Esophagus (tissue), 2 donors: ENCODE measurements around the gene AKNAD1. TPM values are rescaled to one million over a fixed set of nuclear protein-coding genes. Genes with fewer than 3 reads are reported as not detected.
A peak's percentile ranks its signal among the peaks of the same experiment; 100 is the strongest.
"Not testable (repeated sequence)": the region's sequence is repeated elsewhere in the genome, so short reads cannot be mapped to it uniquely, and the experiment has no call there.

ENCODE experiments used
- H3K27ac ChIP-seq, 2 donors: one replicate each; pipeline ENCODE4 v1.5.1; 2013; ENCODE audit warnings: low read depth in 2 of 2, mild to moderate bottlenecking in 2 of 2, inconsistent platforms in 1 of 2, low read length in 1 of 2, moderate library complexity in 1 of 2
- H3K27me3 ChIP-seq, 2 donors: one replicate each; pipeline ENCODE4 v1.6.1; 2013; ENCODE audit warnings: low read length in 2 of 2, control low read depth in 1 of 2, mild to moderate bottlenecking in 1 of 2; ENCODE audit not compliant: insufficient read depth in 2 of 2, control insufficient read depth in 1 of 2
- H3K36me3 ChIP-seq, 2 donors: one replicate each; pipeline ENCODE4 v1.6.1; 2013; ENCODE audit warnings: low read length in 1 of 2; ENCODE audit not compliant: control insufficient read depth in 2 of 2, insufficient read depth in 2 of 2
- H3K4me1 ChIP-seq, 2 donors: one replicate each; pipeline ENCODE4 v1.6.1; 2013; ENCODE audit warnings: low read length in 1 of 2; ENCODE audit not compliant: control insufficient read depth in 2 of 2, insufficient read depth in 2 of 2
- H3K4me3 ChIP-seq, 2 donors: one replicate each; pipeline ENCODE4 v1.5.1; 2013; ENCODE audit warnings: low read length in 2 of 2, mild to moderate bottlenecking in 2 of 2, low read depth in 1 of 2, moderate library complexity in 1 of 2
- H3K9me3 ChIP-seq, 2 donors: one replicate each; pipeline ENCODE4 v1.6.1; 2013; ENCODE audit warnings: mild to moderate bottlenecking in 2 of 2, low read depth in 1 of 2, low read length in 1 of 2, moderate library complexity in 1 of 2; ENCODE audit not compliant: control insufficient read depth in 2 of 2, insufficient read depth in 1 of 2
- WGBS, 2 donors: extraction: QIAGEN DNeasy Blood & Tissue Kit; methylation state at CpG; one replicate each; pipeline ENCODE4 v1.1.7; 2013; 5-methylcytosine and 5-hydroxymethylcytosine counted together
- polyA plus RNA-seq, 2 donors: library from polyadenylated mRNA; stranded (reverse); fragments of 200-250 nt; gene quantifications; one replicate each; pipeline ENCODE4 v1.2.3, GENCODE V29; 2013
- donor health status: healthy with polysubstance abuse.
- donor health status: Bipolar disorder and iron deficiency.

AKNAD1 gene
- 1 to 10 TPM in 1 of 2 donors, under 1 TPM in 1; 0.98 to 3.3 TPM for polyA plus RNA-seq

- Histone ChIP-seq H3K9me3 (no peaks in the 10 kb centered on the region), H3K4me3 (no peak within 1 kb of the TSS)
- 80 to 94% methylated on average over 1 of the region's 1 CpG for WGBS, 2 donors
Observed at GRCh38 chr1:108856994-108857393, at the start of gene AKNAD1. TSS of gene AKNAD1 (minus strand) at chr1:108857094. CDS start at chr1:108852664, 4,430 bp downstream.

GRCh38 chr1:108901106-108901505 lies 44.2 kb upstream of the AKNAD1 start:
- Histone ChIP-seq H3K4me3 (no peak overlapping the region), H3K27ac (no peak overlapping the region), H3K27me3 (no peaks in the 10 kb centered on the region), H3K36me3 (no peaks in the 10 kb centered on the region), H3K9me3 (no peaks in the 10 kb centered on the region), H3K4me1 (no peaks in the 10 kb centered on the region)
- WGBS, 2 donors, result 86 to 87% methylated on average over 3 of the region's 3 CpGs

More at GRCh38 chr1:108856994-108857393, at the start of gene AKNAD1:
- Histone ChIP-seq H3K4me1 (no peaks in the 10 kb centered on the region), H3K27ac (no peak within 1 kb of the TSS), H3K27me3 (no peaks in the 10 kb centered on the region), H3K36me3 (no peaks in the 10 kb centered on the region)

- Histone ChIP-seq H3K36me3 (no peaks in the 10 kb centered on the region), H3K9me3 (no peaks in the 10 kb centered on the region), H3K27ac (no peak overlapping the region), H3K27me3 (no peaks in the 10 kb centered on the region), H3K4me1 (no peaks in the 10 kb centered on the region), H3K4me3 (no peak overlapping the region)
- 59 to 64% methylated on average over 8 of the region's 8 CpGs for WGBS, 2 donors
Observed at GRCh38 chr1:108897865-108898720, 41.2 kb upstream of the AKNAD1 start.

GRCh38 chr1:108896146-108897145 lies 39.6 kb upstream of the AKNAD1 start:
- peak overlapping the region in 1 of 2 donors; percentile 23 for H3K27ac ChIP-seq
- no peaks in the 10 kb centered on the region for H3K4me1 ChIP-seq
- no peaks in the 10 kb centered on the region for H3K36me3 ChIP-seq
- H3K4me3 ChIP-seq, result no peak overlapping the region
- no peaks in the 10 kb centered on the region for H3K9me3 ChIP-seq
- H3K27me3 ChIP-seq, result no peaks in the 10 kb centered on the region
- 37 to 55% methylated on average over 10 of the region's 10 CpGs for WGBS, 2 donors

- whole genome bisulfite sequencing, 2 donors, result 88 to 89% methylated on average over 4 of the region's 4 CpGs
- no peaks in the 10 kb centered on the region for H3K4me1 ChIP-seq
- no peaks in the 10 kb centered on the region for H3K9me3 ChIP-seq
- no peaks in the 10 kb centered on the region for H3K27me3 ChIP-seq
- H3K36me3 ChIP-seq, result no peaks in the 10 kb centered on the region
- H3K27ac ChIP-seq, result no peak overlapping the region
- H3K4me3 ChIP-seq, result no peak overlapping the region
Observed at GRCh38 chr1:108893141-108893530, 36.2 kb upstream of the AKNAD1 start.

GRCh38 chr1:108892356-108893140 lies 35.7 kb upstream of the AKNAD1 start:
- H3K4me1 ChIP-seq, result no peaks in the 10 kb centered on the region
- no peak overlapping the region for H3K27ac ChIP-seq
- H3K36me3 ChIP-seq, result peaks cover 0 to 1% of the 10 kb centered on the region in 2 donors
- H3K27me3 ChIP-seq, result no peaks in the 10 kb centered on the region
- no peak overlapping the region for H3K4me3 ChIP-seq
- 73 to 87% methylated on average over 3 of the region's 3 CpGs for WGBS, 2 donors
- no peaks in the 10 kb centered on the region for H3K9me3 ChIP-seq

- H3K4me3 ChIP-seq, result no peak overlapping the region
- 56 to 59% methylated on average over 7 of the region's 7 CpGs for WGBS, 2 donors
- H3K4me1 ChIP-seq, result peaks cover 0 to 4% of the 10 kb centered on the region in 2 donors
- H3K9me3 ChIP-seq, result peaks cover 0 to 3% of the 10 kb centered on the region in 2 donors
- H3K27me3 ChIP-seq, result no peaks in the 10 kb centered on the region
- H3K27ac ChIP-seq, result peak overlapping the region; percentile 80 to 87
- peaks cover 0 to 6% of the 10 kb centered on the region in 2 donors for H3K36me3 ChIP-seq
Observed at GRCh38 chr1:108889706-108890384, 33.0 kb upstream of the AKNAD1 start.

GRCh38 chr1:108889006-108889645 lies 32.2 kb upstream of the AKNAD1 start:
- peak overlapping the region; percentile 30 to 80 for H3K27ac ChIP-seq
- not testable (repeated sequence) for H3K4me1 ChIP-seq, H3K36me3 ChIP-seq, H3K27me3 ChIP-seq, H3K9me3 ChIP-seq, H3K4me3 ChIP-seq
- WGBS, 2 donors, result 40 to 57% methylated on average over 6 of the region's 6 CpGs
